T-helper 22 cell (primary cell): ENCODE results near the gene WDR18.
"Not testable (repeated sequence)": the region's sequence is repeated elsewhere in the genome, so short reads cannot be mapped to it uniquely, and the experiment has no call there.

ENCODE experiments used
- DNase-seq: peaks from one replicate; pipeline ENCODE4 v3.0.0-alpha.2; 2020; ENCODE audit warnings: low read depth

Gene WDR18

DNA sequence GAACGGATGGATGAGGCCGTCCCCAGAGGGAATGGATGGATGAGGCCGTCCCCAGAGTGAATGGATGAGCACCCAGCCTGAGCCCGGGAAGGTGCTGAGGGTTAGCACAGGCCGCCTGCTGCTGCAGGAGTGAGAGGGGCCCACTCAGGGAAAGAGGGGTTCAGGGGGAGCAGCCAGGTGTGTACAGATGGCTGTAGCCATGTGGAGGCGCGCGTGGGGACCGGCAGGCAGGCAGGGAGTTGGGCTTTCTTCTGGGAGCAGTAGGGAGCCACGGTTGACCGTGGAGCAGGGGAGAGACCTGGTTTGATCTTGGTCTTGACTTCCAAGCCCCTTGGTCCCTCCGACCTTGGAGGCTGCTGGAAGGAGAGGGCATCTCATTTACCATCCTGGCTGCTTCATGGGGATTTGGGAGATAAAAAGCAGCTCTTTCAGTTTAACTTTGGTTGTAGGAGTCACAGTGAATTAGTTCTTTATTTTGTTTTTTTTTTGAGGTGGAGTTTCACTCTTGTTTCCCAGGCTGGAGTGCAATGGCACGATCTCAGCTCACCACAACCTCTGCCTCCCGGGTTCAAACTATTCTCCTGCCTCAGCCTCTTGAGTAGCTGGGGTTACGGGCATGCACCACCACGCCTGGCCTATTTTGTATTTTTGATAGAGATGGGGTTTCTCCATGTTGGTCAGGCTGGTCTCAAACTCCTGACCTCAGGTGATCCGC, 33.6 kb upstream of the WDR18 start:
- DNase-seq = no peak

GRCh38 chr19:952049-952679, 32.0 kb upstream of the WDR18 start:
- no peak for DNase-seq

- no peak for DNase-seq
Measured at GRCh38 chr19:952680-953444, 31.3 kb upstream of the WDR18 start.

GRCh38 chr19:953445-954271, 30.5 kb upstream of the WDR18 start:
- no peak for DNase-seq

DNA sequence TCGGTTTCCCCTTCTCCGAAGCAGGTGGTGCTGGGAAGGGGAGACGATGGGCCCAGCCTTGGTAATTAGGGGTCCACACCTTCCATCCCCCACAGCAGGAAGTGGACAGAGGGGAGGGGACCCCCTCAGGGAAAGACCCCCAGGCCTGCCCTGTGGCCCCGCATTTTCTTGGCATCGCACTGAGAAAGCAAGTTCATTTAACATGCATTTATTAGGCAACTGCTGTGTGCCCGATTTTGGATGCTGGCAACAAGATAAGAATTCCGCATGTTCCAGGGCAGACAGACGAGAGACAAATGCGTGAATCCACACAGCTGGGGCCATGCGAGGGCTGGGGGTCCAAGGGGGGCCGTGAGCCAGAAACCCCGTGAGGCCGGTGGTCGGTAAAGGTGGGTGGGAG, 29.9 kb upstream of the WDR18 start:
- no peak for DNase-seq

GRCh38 chr19:954672-955494, 29.3 kb upstream of the WDR18 start:
- no peak for DNase-seq

GRCh38 chr19:955803-956765, 28.1 kb upstream of the WDR18 start:
- no peak for DNase-seq

- DNase-seq = no peak
Measured at GRCh38 chr19:956766-957440, 27.2 kb upstream of the WDR18 start.

DNA sequence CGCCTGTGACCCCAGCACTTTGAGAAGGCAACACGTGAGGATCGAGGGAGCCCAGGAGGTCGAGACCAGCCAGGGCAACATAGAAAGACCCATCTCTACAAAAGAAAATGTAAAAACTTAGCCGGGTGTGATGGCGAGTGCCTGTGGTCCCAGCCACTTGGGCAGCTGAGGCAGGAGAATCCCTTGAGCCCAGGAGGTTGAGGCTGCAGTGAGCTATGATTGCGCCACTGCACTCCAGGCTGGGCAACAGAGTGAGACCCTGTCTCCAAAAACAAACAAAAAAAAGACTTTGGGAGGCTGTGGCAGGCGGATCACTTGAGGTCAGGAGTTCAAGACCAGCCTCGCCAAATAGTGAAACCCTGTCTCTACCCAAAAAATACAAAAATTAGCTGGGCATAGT, 26.6 kb upstream of the WDR18 start:
- not testable (repeated sequence) for DNase-seq

DNA sequence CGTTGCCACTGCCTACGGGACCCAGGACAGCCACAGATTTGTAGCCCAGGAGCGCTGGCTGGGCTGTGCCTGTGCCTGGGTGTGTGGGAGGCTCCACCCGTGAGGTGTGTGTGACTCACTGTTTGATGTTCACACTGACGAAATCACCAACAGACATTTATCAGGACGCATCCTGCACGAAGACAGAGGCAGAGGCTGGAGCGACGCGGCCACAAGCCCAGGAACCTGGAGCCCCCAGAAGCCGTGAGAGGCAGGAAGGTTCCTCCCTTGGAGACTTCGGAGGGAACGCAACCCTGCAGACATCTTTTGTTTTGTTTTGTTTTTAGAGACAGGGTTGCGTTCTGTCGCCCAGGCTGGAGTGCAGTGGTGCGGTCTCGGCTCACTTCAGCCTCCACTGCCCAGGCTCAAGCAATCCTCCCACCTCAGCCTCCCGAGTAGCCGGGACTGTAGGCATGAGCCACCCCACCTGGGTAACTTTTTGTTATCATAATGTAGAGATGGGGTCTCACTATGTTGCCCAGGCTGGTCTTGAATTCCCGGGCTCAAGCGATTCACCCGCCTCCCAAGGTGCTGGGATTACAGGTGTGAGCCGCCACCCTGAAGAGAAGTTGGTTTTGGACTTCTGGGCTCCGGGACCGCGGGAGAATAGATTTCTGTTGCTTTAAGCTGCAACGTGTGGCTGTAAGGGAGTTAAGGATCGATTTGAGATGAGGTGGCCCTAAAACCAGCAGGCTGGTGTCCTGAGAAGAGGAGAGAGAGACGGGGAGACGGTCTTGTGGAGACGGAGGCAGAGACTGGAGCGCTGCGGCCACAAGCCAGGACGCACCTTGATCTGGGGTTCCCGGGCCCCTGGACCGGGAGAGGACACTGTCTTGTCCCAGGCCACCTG, 24.9 kb upstream of the WDR18 start:
- no peak for DNase-seq

DNA sequence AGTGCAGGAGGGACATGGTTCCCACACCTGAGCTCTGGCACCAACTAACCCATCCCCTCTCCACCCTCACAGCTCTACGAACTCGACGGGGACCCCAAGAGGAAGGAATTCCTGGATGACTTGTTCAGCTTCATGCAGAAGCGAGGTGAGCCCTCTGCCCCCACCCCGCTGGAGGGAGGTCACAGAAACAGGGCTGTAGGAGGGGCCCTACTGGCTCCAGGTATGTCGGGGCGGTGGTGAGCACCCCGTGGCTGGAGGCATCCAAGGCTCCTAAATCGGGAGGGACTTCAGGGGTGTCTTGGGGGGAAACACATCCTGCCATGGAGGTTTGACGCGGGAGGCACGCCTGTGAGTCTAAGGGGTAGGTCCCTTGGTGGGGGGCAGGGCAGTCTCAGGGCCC, 24.1 kb upstream of the WDR18 start:
- no peak for DNase-seq

DNA sequence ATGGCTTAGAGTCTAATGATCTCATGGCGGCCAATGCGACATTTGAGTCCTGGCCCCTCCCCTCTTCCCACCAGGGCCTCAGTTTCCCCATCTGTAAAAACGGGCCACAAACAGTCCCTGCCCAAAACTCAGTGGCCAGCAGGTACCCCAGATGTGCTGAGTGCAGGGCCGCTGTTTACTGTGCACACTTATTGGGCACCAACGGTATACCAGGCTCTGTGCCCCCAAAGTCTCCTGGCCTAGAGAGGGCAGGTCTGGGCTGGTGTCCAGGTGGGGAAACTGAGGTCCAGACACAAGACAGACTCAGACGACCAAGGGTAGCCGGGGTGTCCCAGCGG, 23.6 kb upstream of the WDR18 start:
- no peak for DNase-seq

- DNase-seq = no peak
Measured at GRCh38 chr19:961866-962620, 22.1 kb upstream of the WDR18 start.

DNA sequence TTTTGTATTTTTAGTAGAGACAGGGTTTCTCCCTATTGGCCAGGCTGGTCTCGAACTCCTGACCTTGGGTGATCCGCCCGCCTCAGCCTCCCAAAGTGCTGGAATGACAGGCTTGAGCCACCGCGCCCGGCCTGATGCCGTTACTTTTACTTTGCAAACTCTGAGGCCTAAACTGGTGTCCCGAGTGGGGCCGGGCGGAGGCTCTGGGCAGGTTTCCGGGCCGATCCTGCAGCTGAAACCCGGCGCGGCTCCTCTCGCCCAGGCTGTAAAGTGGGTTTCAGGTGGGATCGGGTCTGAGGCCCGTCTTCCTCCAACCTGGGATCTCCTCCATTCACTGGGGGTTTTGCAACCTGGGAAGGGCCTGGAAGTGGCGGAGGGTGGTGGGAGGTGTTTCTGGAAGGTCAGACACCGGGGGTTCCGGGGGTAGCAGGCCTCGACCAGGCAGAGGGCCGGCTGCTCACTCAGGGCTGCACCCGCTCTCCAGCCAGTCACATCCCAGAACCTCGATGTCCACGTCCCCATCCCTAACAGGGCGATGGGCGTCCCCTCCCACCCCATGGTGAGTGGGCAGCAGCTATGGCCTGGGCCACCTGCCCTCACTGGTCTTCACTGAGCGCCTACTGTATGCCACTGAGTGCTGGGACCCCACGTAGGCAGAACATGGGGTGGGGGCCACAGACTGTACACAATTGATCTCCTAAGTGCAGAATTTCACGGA, 21.3 kb upstream of the WDR18 start:
- DNase-seq = no peak

- no peak for DNase-seq
Measured at GRCh38 chr19:963486-963951, 20.6 kb upstream of the WDR18 start.

- DNase-seq = no peak
Measured at GRCh38 chr19:964116-964520, 20.0 kb upstream of the WDR18 start.
